Right lobe of liver (tissue), 4 donors: ENCODE results near the gene DCBLD2.

Source experiments
- POLR2A ChIP-seq: fragments of 450-650 bp; IDR thresholded peaks from one replicate; pipeline ENCODE4 v1.6.1; 2017; ENCODE audit warnings: antibody characterized with exemption, mild to moderate bottlenecking
- TF ChIP-seq, protein P1 (sequence below), 4 donors: fragments of 200-600 bp in 3 of 4; fragments of 450-650 bp in 1 of 4; IDR thresholded peaks; one replicate each; pipeline versions ENCODE4 v1.5.1 to v1.8.0; 2016 to 2022; ENCODE audit warnings: antibody characterized with exemption in 4 of 4, mild to moderate bottlenecking in 2 of 4
- donor health status: DM: no; HTN: no; CAD: no.
- donor health status: DM: no; HTN: no; CAD: no.
- donor health status: DM: no; HTN: yes; CAD: no.

DNA sequence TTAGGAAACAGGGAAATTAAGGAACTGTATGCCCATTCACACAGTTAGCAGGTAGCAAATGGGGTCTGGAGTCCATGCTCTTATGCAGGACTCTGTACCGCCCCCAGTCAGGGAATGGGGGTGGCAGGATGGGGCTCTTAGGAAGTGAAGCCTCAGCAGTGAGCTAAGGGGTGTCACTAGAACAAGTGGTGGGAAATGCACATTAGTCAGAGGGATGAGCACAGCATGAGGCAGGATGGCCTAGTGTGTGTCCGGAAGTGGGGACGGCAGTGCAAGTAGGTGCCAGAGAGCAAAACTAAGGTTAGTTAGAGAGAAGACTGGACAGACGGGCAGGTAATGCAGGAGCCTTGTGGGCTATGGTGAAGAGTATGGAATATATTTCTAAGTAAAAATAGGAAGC is 77.7 kb downstream of the DCBLD2 start:
- TF ChIP-seq, protein P1, sequence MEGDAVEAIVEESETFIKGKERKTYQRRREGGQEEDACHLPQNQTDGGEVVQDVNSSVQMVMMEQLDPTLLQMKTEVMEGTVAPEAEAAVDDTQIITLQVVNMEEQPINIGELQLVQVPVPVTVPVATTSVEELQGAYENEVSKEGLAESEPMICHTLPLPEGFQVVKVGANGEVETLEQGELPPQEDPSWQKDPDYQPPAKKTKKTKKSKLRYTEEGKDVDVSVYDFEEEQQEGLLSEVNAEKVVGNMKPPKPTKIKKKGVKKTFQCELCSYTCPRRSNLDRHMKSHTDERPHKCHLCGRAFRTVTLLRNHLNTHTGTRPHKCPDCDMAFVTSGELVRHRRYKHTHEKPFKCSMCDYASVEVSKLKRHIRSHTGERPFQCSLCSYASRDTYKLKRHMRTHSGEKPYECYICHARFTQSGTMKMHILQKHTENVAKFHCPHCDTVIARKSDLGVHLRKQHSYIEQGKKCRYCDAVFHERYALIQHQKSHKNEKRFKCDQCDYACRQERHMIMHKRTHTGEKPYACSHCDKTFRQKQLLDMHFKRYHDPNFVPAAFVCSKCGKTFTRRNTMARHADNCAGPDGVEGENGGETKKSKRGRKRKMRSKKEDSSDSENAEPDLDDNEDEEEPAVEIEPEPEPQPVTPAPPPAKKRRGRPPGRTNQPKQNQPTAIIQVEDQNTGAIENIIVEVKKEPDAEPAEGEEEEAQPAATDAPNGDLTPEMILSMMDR (IDR thresholded peaks at IDR 0.05), result no peak
- TF ChIP-seq POLR2A, result no peak
